HepG2 (cell line): ENCODE measurements around the gene FOXN3. TPM values are rescaled to one million over a fixed set of nuclear protein-coding genes. Genes with fewer than 3 reads are reported as not detected.

ENCODE experiments used
- ESRRA ChIP-seq: sonication (generic); formaldehyde crosslinking; IDR thresholded peaks from 2 replicates; pipeline ENCODE4 v1.5.1; 2020; ENCODE audit warnings: mild to moderate bottlenecking, low read depth, missing genetic modification reagents
- HDAC2 ChIP-seq: sonication (generic); formaldehyde crosslinking; IDR thresholded peaks from 2 replicates; pipeline ENCODE4 v1.4.0; 2020; ENCODE audit warnings: missing genetic modification reagents
- HNRNPK ChIP-seq: fragments of 200-400 bp; formaldehyde crosslinking; IDR thresholded peaks from 2 replicates; pipeline ENCODE4 v1.6.1; 2018; ENCODE audit warnings: low read length, low read depth, moderate library complexity, mild to moderate bottlenecking; ENCODE audit not compliant: poor library complexity, severe bottlenecking
- HOXA3 ChIP-seq: sonication (generic); formaldehyde crosslinking; IDR thresholded peaks from 2 replicates; pipeline ENCODE4 v1.5.0; 2020; ENCODE audit warnings: missing genetic modification reagents
- KLF9 ChIP-seq: IDR thresholded peaks from 2 replicates; pipeline ENCODE4 v1.6.1; 2016; ENCODE audit warnings: low read depth
- MAFF ChIP-seq: IDR thresholded peaks from 2 replicates; pipeline ENCODE4 v1.6.1; 2011; ENCODE audit warnings: low read depth, low read length, improper control_type of control experiment
- NCOA1 ChIP-seq: sonication (generic); formaldehyde crosslinking; IDR thresholded peaks from 2 replicates; pipeline ENCODE4 v1.9.0; 2021; ENCODE audit warnings: missing genetic modification reagents
- NKX3-1 ChIP-seq: sonication (generic); formaldehyde crosslinking; IDR thresholded peaks from 2 replicates; pipeline ENCODE4 v1.5.0; 2020; ENCODE audit warnings: missing genetic modification reagents
- RFXANK ChIP-seq: IDR thresholded peaks from 2 replicates; pipeline ENCODE4 v1.6.1; 2016
- SATB2 ChIP-seq: sonication (generic); formaldehyde crosslinking; IDR thresholded peaks from 2 replicates; pipeline ENCODE4 v1.5.0; 2020; ENCODE audit warnings: missing genetic modification reagents
- SIX4 ChIP-seq: sonication (generic); formaldehyde crosslinking; IDR thresholded peaks from 2 replicates; pipeline ENCODE4 v1.4.0; 2020; ENCODE audit warnings: missing genetic modification reagents
- SMAD1 ChIP-seq: sonication (generic); formaldehyde crosslinking; IDR thresholded peaks from 2 replicates; pipeline ENCODE4 v1.4.0; 2020; ENCODE audit warnings: missing genetic modification reagents, low read depth, mild to moderate bottlenecking, borderline replicate concordance
- ZKSCAN1 ChIP-seq: fragments of 150-350 bp; IDR thresholded peaks from 2 replicates; pipeline ENCODE4 v1.6.1; 2014; ENCODE audit warnings: low read length
- ZNF17 ChIP-seq: sonication (generic); formaldehyde crosslinking; IDR thresholded peaks from 2 replicates; pipeline ENCODE4 v1.5.0; 2020; ENCODE audit warnings: mild to moderate bottlenecking, missing genetic modification reagents
- ZNF251 ChIP-seq: sonication (generic); formaldehyde crosslinking; IDR thresholded peaks from 2 replicates; pipeline ENCODE4 v1.9.0; 2021; ENCODE audit warnings: mild to moderate bottlenecking, missing genetic modification reagents
- ZNF274 ChIP-seq: sonication (generic); formaldehyde crosslinking; IDR thresholded peaks from 2 replicates; pipeline ENCODE4 v1.5.1; 2020; ENCODE audit warnings: mild to moderate bottlenecking, missing genetic modification reagents
- ZNF589 ChIP-seq: sonication (generic); formaldehyde crosslinking; conservative IDR thresholded peaks from 2 replicates; pipeline ENCODE4 v1.8.0; 2022; ENCODE audit warnings: mild to moderate bottlenecking, moderate library complexity, missing genetic modification reagents
- polyA plus RNA-seq, 8 experiments: library from polyadenylated mRNA; depleted of rRNA in 3 of 8; stranded (reverse) in 7 of 8; unstranded in 1 of 8; fragments of >200 nt; fragmentation: Illumina TruSeq in 4 of 8; extraction: Trizol in 4 of 8; gene quantifications; 2 replicates each; pipeline versions ENCODE4 v1.2.1 to v1.2.3, GENCODE V29; 2011 to 2016; ENCODE audit warnings: low read depth in 4 of 8, missing spikeins in 1 of 8, mixed read lengths in 1 of 8; ENCODE audit not compliant: insufficient read depth in 1 of 8
- total RNA-seq, 5 experiments: library from RNA; depleted of rRNA; stranded (reverse); fragments of >200 nt; fragmentation: Illumina TruSeq; extraction: Trizol; gene quantifications; 2 replicates each; pipeline ENCODE4 v1.2.3, GENCODE V29; 2016; ENCODE audit warnings: low read depth in 1 of 5
- TF ChIP-seq, protein P1 (sequence below): sonication (generic); formaldehyde crosslinking; IDR thresholded peaks from 2 replicates; pipeline ENCODE4 v1.4.0; 2020; ENCODE audit warnings: missing genetic modification reagents
- TF ChIP-seq, protein P2 (sequence below): sonication (generic); IDR thresholded peaks from 2 replicates; pipeline ENCODE4 v1.6.1; 2016; ENCODE audit warnings: low read depth, borderline replicate concordance
- TF ChIP-seq, protein P3 (sequence below): IDR thresholded peaks from 2 replicates; pipeline ENCODE4 v1.6.1; 2016; ENCODE audit warnings: low read depth
- TF ChIP-seq, protein P4 (sequence below): sonication (generic); formaldehyde crosslinking; IDR thresholded peaks from 2 replicates; pipeline ENCODE4 v1.5.1; 2020; ENCODE audit warnings: missing genetic modification reagents, mild to moderate bottlenecking, borderline replicate concordance
- TF ChIP-seq, protein P5 (sequence below): sonication (generic); formaldehyde crosslinking; IDR thresholded peaks from 2 replicates; pipeline ENCODE4 v1.5.0; 2020; ENCODE audit warnings: missing genetic modification reagents, mild to moderate bottlenecking, borderline replicate concordance
- TF ChIP-seq, protein P6 (sequence below): sonication (generic); formaldehyde crosslinking; IDR thresholded peaks from 2 replicates; pipeline ENCODE4 v1.8.0; 2022; ENCODE audit warnings: mild to moderate bottlenecking, missing genetic modification reagents

The FOXN3 gene
- total and polyA plus RNA-seq, 2 of the 13 experiments (the other 11 are each of a cell fraction or from before 2014, with no cell fraction given) = 32.4 to 70.2 TPM

DNA sequence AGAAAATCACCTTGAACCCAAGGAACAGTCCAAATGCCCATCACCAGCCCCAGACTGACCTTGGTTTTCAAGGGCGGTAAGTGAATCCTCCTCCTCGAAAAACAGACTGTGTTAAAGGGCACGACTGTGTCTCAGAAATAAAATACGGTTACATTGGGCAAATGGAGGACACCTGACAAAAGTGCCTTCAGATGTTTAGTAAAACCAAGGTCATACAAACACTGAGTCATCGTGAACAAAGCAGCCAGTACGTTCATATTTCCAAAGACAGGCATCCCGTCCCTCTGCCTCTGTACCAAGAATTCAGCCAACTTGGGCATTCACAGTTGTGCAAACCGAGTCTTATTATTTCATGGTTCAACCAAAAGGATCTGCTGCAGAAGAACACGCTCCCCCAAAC is 25.9 kb downstream of the FOXN3 start (continued):
- TF ChIP-seq, protein P1, sequence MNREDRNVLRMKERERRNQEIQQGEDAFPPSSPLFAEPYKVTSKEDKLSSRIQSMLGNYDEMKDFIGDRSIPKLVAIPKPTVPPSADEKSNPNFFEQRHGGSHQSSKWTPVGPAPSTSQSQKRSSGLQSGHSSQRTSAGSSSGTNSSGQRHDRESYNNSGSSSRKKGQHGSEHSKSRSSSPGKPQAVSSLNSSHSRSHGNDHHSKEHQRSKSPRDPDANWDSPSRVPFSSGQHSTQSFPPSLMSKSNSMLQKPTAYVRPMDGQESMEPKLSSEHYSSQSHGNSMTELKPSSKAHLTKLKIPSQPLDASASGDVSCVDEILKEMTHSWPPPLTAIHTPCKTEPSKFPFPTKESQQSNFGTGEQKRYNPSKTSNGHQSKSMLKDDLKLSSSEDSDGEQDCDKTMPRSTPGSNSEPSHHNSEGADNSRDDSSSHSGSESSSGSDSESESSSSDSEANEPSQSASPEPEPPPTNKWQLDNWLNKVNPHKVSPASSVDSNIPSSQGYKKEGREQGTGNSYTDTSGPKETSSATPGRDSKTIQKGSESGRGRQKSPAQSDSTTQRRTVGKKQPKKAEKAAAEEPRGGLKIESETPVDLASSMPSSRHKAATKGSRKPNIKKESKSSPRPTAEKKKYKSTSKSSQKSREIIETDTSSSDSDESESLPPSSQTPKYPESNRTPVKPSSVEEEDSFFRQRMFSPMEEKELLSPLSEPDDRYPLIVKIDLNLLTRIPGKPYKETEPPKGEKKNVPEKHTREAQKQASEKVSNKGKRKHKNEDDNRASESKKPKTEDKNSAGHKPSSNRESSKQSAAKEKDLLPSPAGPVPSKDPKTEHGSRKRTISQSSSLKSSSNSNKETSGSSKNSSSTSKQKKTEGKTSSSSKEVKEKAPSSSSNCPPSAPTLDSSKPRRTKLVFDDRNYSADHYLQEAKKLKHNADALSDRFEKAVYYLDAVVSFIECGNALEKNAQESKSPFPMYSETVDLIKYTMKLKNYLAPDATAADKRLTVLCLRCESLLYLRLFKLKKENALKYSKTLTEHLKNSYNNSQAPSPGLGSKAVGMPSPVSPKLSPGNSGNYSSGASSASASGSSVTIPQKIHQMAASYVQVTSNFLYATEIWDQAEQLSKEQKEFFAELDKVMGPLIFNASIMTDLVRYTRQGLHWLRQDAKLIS (CRISPR knock-in tag) = no peak
- no peak for TF ChIP-seq NKX3-1 (CRISPR knock-in tag)
- TF ChIP-seq NCOA1 (CRISPR knock-in tag) = no peak
- TF ChIP-seq KLF9 (CRISPR knock-in tag) = no peak
- TF ChIP-seq ZNF17 (CRISPR knock-in tag) = no peak
- TF ChIP-seq SATB2 = no peak
- TF ChIP-seq, protein P2, sequence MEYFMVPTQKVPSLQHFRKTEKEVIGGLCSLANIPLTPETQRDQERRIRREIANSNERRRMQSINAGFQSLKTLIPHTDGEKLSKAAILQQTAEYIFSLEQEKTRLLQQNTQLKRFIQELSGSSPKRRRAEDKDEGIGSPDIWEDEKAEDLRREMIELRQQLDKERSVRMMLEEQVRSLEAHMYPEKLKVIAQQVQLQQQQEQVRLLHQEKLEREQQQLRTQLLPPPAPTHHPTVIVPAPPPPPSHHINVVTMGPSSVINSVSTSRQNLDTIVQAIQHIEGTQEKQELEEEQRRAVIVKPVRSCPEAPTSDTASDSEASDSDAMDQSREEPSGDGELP = peak; percentile 72; the same call in 1 of the 2 replicates
- TF ChIP-seq ESRRA (CRISPR knock-in tag) = peak; percentile 83
- peak; percentile 82 for TF ChIP-seq HDAC2 (CRISPR knock-in tag)
- no peak for TF ChIP-seq ZNF274 (CRISPR knock-in tag)
- peak; percentile 51; the same call in 1 of the 2 replicates for TF ChIP-seq MAFF
- TF ChIP-seq ZNF251 (CRISPR knock-in tag) = no peak
- TF ChIP-seq, protein P3, sequence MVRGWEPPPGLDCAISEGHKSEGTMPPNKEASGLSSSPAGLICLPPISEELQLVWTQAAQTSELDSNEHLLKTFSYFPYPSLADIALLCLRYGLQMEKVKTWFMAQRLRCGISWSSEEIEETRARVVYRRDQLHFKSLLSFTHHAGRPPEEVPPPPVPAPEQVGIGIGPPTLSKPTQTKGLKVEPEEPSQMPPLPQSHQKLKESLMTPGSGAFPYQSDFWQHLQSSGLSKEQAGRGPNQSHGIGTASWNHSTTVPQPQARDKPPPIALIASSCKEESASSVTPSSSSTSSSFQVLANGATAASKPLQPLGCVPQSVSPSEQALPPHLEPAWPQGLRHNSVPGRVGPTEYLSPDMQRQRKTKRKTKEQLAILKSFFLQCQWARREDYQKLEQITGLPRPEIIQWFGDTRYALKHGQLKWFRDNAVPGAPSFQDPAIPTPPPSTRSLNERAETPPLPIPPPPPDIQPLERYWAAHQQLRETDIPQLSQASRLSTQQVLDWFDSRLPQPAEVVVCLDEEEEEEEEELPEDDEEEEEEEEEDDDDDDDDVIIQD (CRISPR knock-in tag) = peak; percentile 66; the same call in 1 of the 2 replicates
- 0 out of 2 replicates have a peak, but pooled peaks have one; percentile 68 for TF ChIP-seq HOXA3 (CRISPR knock-in tag)
- TF ChIP-seq SMAD1 (CRISPR knock-in tag) = no peak
- TF ChIP-seq HNRNPK = no peak
- TF ChIP-seq, protein P4, sequence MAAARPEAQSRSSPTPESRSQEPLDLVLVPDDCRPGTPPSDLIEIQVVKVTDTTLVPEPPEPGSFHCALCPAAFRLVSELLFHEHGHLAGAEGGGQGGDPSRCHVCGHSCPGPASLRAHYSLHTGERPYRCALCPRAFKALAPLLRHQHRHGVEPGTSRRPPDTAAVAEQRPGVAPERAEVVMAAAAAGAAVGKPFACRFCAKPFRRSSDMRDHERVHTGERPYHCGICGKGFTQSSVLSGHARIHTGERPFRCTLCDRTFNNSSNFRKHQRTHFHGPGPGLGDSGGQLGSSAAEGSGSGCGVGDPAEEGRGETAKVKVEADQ (CRISPR knock-in tag) = no peak
- no peak for TF ChIP-seq ZKSCAN1
- TF ChIP-seq SIX4 = 0 out of 2 replicates have a peak, but pooled peaks have one; percentile 37
- no peak for TF ChIP-seq RFXANK
- TF ChIP-seq, protein P5, sequence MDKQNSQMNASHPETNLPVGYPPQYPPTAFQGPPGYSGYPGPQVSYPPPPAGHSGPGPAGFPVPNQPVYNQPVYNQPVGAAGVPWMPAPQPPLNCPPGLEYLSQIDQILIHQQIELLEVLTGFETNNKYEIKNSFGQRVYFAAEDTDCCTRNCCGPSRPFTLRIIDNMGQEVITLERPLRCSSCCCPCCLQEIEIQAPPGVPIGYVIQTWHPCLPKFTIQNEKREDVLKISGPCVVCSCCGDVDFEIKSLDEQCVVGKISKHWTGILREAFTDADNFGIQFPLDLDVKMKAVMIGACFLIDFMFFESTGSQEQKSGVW = no peak
- no peak for TF ChIP-seq ZNF589 (CRISPR knock-in tag)
- TF ChIP-seq, protein P6, sequence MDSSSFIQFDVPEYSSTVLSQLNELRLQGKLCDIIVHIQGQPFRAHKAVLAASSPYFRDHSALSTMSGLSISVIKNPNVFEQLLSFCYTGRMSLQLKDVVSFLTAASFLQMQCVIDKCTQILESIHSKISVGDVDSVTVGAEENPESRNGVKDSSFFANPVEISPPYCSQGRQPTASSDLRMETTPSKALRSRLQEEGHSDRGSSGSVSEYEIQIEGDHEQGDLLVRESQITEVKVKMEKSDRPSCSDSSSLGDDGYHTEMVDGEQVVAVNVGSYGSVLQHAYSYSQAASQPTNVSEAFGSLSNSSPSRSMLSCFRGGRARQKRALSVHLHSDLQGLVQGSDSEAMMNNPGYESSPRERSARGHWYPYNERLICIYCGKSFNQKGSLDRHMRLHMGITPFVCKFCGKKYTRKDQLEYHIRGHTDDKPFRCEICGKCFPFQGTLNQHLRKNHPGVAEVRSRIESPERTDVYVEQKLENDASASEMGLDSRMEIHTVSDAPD (CRISPR knock-in tag) = 0 out of 2 replicates have a peak, but pooled peaks have one; percentile 49
